Activated T-helper 9 cell treated with anti-CD3 and anti-CD28 coated beads, Interleukin-2, amount 50 U/mL, for 16 hours (primary cell): ENCODE data around the gene NR4A1.
A peak's percentile ranks its signal among the peaks of the same experiment; 100 is the strongest.

ENCODE experiments used
- DNase-seq: peaks from one replicate; pipeline ENCODE4 v3.0.0-alpha.2; 2020; ENCODE audit warnings: low read depth

The NR4A1 gene

DNA sequence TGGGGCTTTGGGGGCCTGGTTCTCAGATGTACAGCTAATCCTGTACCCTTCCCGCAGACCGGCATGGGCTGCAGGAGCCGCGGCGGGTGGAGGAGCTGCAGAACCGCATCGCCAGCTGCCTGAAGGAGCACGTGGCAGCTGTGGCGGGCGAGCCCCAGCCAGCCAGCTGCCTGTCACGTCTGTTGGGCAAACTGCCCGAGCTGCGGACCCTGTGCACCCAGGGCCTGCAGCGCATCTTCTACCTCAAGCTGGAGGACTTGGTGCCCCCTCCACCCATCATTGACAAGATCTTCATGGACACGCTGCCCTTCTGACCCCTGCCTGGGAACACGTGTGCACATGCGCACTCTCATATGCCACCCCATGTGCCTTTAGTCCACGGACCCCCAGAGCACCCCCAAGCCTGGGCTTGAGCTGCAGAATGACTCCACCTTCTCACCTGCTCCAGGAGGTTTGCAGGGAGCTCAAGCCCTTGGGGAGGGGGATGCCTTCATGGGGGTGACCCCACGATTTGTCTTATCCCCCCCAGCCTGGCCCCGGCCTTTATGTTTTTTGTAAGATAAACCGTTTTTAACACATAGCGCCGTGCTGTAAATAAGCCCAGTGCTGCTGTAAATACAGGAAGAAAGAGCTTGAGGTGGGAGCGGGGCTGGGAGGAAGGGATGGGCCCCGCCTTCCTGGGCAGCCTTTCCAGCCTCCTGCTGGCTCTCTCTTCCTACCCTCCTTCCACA, 7.6 kb downstream of the NR4A1 start:
- no peak for DNase-seq

GRCh38 chr12:52059582-52060497, 8.6 kb downstream of the NR4A1 start:
- DNase-seq, result no peak

DNA sequence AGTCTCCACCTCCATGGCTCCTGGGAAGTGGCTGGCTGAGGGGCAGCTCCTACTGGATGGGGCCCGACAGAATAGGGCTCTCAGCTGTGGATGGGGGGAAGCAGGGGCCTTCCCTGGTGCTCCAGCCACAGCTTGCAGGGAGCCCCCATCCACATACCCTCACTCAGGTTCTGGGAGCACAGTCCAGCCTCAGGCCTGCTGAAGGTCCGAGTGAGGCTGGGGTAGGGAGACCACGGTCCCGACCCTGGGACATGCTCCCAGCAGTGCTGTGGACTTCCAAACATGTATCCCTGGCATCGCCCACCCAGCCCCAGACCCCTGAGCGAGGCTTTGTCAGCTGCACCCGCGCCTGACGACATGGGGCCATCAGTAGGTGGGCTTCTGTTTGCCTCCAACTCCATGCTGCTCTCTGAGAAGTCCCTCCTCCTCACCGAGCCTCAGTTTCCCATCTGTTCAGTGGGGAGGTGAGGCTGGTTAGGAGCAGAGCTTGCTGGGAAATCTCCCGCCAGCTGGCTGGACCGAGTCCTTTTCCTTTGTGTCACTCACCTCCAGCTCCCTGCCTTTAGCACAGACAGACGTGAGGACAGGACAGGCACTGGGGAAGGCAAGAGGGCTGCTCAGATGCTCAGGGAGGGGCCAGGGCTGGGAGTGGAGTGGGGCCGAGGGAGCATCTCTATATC, 9.4 kb downstream of the NR4A1 start:
- no peak for DNase-seq

GRCh38 chr12:52061470-52062166, 10.4 kb downstream of the NR4A1 start:
- no peak for DNase-seq

GRCh38 chr12:52062167-52063081, 11.2 kb downstream of the NR4A1 start:
- no peak for DNase-seq

DNA sequence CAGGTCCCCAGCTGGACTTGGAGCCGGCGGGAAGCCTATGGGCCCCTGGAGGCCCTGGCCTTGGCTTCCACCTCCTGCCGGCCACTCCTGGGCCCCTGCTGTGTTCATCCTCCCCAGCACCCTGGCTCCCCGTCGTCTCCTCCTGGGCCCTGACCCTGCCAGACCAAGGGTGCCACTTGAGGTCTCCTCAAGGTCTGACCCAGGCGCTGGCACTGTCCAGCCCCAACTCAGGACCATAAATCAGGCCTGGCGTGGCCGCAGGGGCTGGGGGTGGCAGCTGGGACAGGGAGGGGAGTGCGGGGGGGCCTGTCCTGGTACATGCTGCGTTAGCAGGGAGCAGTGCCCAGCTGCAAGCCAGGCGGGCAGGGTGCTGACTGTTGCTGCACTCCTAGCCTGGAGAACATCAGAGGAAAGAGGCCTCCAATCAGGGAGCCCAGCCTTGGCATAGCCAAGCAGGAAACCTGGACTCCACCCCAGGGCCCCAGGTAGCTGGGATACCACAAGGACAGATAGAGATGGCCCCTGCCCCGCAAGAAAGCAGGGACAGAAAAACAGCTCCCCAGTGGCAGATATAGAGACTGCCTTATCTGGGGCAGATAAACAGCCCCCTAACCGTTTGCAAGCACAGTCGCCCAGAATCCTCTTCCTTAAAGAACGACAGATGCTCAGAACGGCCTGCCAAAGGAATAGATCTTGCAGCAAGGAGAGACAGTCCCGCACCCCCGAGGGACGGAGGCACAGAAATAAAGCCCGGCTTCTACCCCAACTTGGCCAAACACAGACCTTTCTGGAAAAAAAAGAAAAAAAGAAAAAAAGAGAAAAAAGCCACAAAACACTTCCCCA, 12.1 kb downstream of the NR4A1 start:
- no peak for DNase-seq

DNA sequence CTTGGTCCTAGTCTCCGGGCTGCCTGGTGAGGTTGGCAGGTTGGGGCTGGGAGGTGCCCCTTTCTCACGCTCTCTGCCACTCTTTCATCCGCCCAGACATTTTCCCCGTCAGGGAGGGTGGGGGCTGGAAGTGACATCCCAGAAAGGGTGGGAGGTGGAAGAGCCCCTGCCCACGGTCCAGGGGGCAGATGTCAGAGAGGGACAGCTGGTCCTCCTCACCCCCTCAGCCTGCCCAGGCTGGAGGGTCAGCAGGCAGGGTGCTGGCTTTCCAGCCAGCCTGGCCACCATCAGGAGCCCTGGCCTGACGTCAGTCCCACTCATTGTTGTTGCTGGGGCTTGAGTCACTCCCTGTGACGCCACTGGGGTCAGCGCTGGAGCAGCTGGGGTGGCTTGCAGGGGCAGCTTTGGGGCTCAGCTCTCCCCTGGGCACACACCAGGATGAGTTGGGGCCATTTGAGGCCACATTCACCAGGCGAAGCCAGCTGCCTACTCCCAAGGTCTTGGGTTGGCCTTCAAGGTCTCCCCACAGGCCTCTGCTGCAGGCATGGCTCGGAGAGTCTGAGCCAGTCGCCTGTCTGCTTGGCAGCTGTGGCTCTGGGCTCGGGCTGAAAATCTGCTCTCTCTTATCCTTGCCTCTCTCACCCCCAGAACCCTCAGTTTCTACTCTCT, 12.9 kb downstream of the NR4A1 start:
- DNase-seq, result no peak

DNA sequence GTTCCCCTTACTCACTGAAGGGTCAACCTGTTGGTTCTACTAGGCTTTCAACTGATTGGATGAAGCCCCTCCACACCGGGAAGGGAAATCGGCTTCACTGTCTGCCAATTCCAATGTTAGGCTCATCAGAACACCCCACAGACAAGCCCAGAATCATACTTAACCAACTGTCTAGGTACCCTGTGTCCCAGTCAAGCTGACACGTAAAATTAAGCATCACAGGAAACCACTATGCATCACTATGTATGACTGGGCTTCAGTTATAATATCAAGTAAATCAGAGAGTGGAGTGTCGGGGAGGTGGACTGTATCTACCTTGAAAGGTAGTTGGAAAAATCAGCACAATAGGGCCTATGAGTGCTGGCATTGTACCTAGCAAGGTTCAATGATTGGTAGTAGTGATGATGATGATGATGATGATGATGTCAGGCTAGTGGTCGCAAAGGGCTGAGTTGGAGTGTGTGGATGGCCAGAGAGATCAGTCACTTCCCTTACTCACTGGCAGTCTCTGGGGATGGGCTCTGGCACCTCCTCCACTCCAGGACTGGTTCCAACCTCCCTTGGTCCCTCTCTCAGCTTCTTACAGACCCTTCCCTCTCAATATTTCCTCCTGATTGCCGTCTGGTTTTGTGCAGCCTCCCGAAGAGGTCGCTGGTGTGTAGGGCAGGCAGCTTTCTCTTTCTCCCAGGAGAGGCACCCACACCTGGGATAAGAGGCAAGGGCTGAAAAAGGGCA, 15.3 kb downstream of the NR4A1 start:
- no peak for DNase-seq

- DNase-seq, result no peak
Measured at GRCh38 chr12:52067081-52067374, 15.8 kb downstream of the NR4A1 start.

- DNase-seq, result peak; percentile 78
Measured at GRCh38 chr12:52069327-52070184, 18.3 kb downstream of the NR4A1 start, which contains the start of gene ATG101. Gene ATG101 (plus strand): TSS chr12:52069978. CDS start chr12:52073651, 3,673 bp downstream.

GRCh38 chr12:52070185-52070925, 19.1 kb downstream of the NR4A1 start:
- no peak for DNase-seq

DNA sequence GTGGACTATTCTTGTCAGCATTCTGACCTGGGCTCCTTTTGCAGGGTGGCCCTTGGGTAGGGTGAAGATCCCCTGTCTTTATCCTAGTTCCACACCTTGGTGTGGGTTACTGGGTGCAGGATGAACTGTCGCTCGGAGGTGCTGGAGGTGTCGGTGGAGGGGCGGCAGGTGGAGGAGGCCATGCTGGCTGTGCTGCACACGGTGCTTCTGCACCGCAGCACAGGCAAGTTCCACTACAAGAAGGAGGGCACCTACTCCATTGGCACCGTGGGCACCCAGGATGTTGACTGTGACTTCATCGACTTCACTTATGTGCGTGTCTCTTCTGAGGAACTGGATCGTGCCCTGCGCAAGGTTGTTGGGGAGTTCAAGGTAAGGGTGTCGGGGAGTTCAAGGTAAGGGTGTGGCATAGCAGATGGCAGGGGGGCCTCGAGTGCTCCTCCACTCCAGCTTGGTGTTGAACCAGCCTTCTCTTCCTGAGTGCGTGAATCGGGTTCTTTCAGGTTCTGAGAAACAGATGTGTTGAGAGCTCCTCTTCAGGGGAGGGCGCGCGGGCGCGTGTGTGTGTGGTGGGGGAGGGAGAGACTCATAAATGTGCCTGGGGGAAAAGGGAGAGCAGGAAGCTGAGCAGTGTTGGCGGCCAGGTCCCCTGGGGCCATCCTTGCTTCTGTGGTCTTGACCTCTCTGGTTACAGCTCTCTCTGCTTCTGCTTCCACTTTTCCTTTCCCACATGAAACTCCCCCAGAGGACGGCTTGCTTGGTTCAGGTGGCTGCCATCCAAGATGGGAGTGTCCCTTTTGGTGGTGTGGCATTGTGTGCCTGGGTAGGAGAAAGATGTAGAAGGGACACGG, 22.5 kb downstream of the NR4A1 start:
- DNase-seq, result no peak

DNA sequence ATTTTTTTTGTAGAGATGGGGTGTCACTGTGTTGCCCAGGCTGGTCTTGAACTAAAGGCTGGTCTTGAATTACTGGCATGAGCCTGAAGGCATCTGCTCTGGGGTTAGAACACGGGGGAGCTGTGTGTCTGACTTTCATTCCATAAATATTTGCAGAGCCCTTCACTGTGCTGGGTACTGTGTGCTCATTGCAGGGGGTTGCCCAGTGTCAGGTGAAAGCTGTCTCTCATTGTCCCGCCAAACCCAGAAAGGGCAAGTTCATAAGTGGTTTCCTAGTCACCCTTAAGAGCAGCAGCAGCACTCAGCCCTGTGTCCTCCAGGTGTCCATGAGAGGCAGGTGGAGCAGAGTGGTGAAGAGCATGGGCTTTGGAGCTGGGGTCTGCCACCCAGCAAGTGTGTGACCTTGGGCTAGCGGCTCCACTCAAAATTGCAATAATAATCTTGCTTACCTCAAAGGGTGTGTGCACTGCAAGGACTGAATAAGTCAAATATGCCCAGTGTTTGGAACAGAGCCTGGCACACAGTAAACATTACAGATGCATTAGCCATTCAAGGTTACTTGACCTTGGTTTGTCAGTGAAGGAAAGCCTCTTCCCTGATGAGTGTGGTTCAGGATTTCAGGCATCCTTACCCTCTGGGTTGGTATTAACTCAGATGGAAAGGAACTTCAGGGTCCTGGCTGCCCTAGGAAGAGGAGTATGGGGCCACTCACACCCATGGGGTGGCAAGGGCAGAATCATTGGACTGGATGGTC, 23.9 kb downstream of the NR4A1 start:
- no peak for DNase-seq

GRCh38 chr12:52076811-52077210, 25.6 kb downstream of the NR4A1 start:
- DNase-seq, result no peak

DNA sequence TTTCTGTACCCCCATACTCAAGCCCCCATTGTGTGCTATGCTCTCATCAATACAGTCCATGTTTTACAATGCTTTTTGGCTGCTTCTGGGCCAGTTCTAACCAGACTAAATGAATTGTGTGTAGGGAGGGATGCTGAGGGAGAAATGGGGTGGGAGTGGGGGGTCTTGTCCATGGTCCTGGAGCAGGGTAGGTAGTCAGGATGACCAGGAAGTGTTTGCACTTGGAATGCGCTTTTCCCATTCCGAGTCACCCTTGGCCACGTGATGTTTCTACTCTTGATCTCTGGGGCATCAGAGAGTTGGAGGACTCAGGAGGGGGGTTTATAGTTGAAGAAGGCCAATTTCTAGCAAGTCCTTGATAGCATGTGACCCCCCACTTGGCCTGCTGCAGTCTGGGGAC, 27.0 kb downstream of the NR4A1 start:
- DNase-seq, result no peak
